Lower leg skin (tissue), 3 donors: Measurements from ENCODE around the gene RPL4.

Source experiments
- POLR2A ChIP-seq, 2 donors: fragments of 450-650 bp; IDR thresholded peaks; one replicate each; pipeline ENCODE4 v1.6.1; 2016 to 2017; ENCODE audit warnings: antibody characterized with exemption in 2 of 2, mild to moderate bottlenecking in 1 of 2, moderate library complexity in 1 of 2
- TF ChIP-seq, protein P1 (sequence below), 3 donors: fragments of 450-650 bp; IDR thresholded peaks; one replicate each; pipeline ENCODE4 v1.5.1; 2016; ENCODE audit warnings: antibody characterized with exemption in 3 of 3, mild to moderate bottlenecking in 3 of 3, moderate library complexity in 2 of 3

DNA sequence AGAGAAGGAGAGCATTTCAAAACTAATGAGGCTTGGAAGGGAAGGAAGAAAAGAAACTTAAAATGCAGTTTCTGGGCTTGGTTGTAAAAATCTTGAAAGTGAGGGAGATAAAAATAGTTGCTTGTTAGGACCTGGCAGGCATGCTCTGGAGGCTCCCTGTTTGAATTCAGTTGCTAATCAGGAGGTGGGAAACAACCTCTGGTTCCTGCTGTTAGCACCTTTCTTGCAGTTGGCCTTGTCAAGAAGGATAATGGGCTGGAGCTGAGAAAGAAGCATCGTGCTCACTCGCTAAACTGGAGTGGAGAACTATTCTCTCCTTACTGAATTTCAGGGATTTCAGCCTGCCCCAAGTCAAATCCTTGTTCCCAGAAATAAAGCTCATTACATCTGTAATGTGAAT lies 30.5 kb downstream of the RPL4 start:
- TF ChIP-seq, protein P1, sequence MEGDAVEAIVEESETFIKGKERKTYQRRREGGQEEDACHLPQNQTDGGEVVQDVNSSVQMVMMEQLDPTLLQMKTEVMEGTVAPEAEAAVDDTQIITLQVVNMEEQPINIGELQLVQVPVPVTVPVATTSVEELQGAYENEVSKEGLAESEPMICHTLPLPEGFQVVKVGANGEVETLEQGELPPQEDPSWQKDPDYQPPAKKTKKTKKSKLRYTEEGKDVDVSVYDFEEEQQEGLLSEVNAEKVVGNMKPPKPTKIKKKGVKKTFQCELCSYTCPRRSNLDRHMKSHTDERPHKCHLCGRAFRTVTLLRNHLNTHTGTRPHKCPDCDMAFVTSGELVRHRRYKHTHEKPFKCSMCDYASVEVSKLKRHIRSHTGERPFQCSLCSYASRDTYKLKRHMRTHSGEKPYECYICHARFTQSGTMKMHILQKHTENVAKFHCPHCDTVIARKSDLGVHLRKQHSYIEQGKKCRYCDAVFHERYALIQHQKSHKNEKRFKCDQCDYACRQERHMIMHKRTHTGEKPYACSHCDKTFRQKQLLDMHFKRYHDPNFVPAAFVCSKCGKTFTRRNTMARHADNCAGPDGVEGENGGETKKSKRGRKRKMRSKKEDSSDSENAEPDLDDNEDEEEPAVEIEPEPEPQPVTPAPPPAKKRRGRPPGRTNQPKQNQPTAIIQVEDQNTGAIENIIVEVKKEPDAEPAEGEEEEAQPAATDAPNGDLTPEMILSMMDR (IDR thresholded peaks at IDR 0.05) = no peak
- TF ChIP-seq POLR2A (IDR thresholded peaks at IDR 0.05) = no peak
